ENCODE data around the gene REG4. TPM values are rescaled to one million over a fixed set of nuclear protein-coding genes. Genes with fewer than 3 reads are reported as not detected.

Gene REG4
- total and polyA plus RNA-seq, 2 of the 4 experiments (the other 2 are of a cell fraction): not detected

GRCh38 chr1:119840745-119841144 lies 29.5 kb upstream of the REG4 start:
- Histone ChIP-seq H3K79me1 (ENCODE audit: low read depth in 1 of 2, low read length in 2 of 2) (no peaks in the 10 kb centered on the region), H2BK20ac (ENCODE audit: low read depth, low read length) (no peak overlapping the region), H3K27me3 (ENCODE audit: control insufficient read depth, insufficient read depth, low read length) (peaks cover 7% of the 10 kb centered on the region), H3K36me3 (ENCODE audit: control insufficient read depth, insufficient read depth, low read length) (no peaks in the 10 kb centered on the region), H3K4me3 (ENCODE audit: insufficient read depth, low read depth, low read length) (no peak overlapping the region), H3K27ac (ENCODE audit: insufficient read depth, low read length) (no peak overlapping the region), H4K5ac (ENCODE audit: low read depth, low read length) (no peak overlapping the region), H2BK120ac (ENCODE audit: low read depth, low read length) (no peak overlapping the region), H2AFZ (replicated peaks; ENCODE audit: low read length, poor library complexity) (no peak overlapping the region), H3K4ac (ENCODE audit: low read depth, low read length) (no peak overlapping the region), H3K14ac (replicated peaks; ENCODE audit: low read depth, low read length) (no peak overlapping the region), H3K4me2 (ENCODE audit: low read depth, low read length) (no peak overlapping the region), H4K8ac (ENCODE audit: low read depth in 2 of 2, low read length in 2 of 2) (no peak overlapping the region), H4K20me1 (ENCODE audit: insufficient read depth, low read length) (no peaks in the 10 kb centered on the region), H3K56ac (ENCODE audit: extremely low read depth, insufficient read depth, low read length) (no peak overlapping the region), H2BK5ac (ENCODE audit: low read depth, low read length, poor library complexity, severe bottlenecking) (no peak overlapping the region), H2AK9ac (replicated peaks; ENCODE audit: low read depth, low read length, poor library complexity) (no peak overlapping the region), H4K91ac (ENCODE audit: insufficient read depth, low read depth, low read length) (no peak overlapping the region), H2BK15ac (ENCODE audit: low read depth, low read length) (no peak overlapping the region), H3K9ac (ENCODE audit: low read depth, low read length) (no peak overlapping the region), H3K23ac (ENCODE audit: low read depth, low read length) (no peak overlapping the region), H3K9me3 (ENCODE audit: control insufficient read depth, insufficient read depth, low read length) (no peaks in the 10 kb centered on the region), H3K4me1 (ENCODE audit: control insufficient read depth, insufficient read depth, low read length) (peaks cover 2% of the 10 kb centered on the region), H3K9me1 (ENCODE audit: insufficient read depth, low read length) (no peaks in the 10 kb centered on the region), H2AK5ac (ENCODE audit: low read depth, low read length) (no peak overlapping the region), H3K18ac (ENCODE audit: low read depth, low read length) (no peak overlapping the region)
- no peak for DNase-seq
- intact Hi-C loops (cut with micrococcal nuclease): no loop called here
- dilution Hi-C loops (cut with HindIII; ENCODE audit: low sequenced_read_pairs, unreplicated experiment): no loop called here
- TF ChIP-seq CHD1 (IDR thresholded peaks at IDR 0.05; ENCODE audit: low read depth, low read length): no peak
- no peak for TF ChIP-seq BHLHE40 (IDR thresholded peaks at IDR 0.05; ENCODE audit: low read depth, low read length)
- TF ChIP-seq SMC3 (IDR thresholded peaks at IDR 0.05; ENCODE audit: low read depth, low read length): no peak
- no peak for TF ChIP-seq MXI1 (IDR thresholded peaks at IDR 0.05; ENCODE audit: borderline replicate concordance, low read depth, low read length)
- TF ChIP-seq FOS (IDR thresholded peaks at IDR 0.05; ENCODE audit: low read depth, low read length): no peak
- no peak for TF ChIP-seq MAZ (IDR thresholded peaks at IDR 0.05; ENCODE audit: borderline replicate concordance, low read depth, low read length)
- no peak for TF ChIP-seq RCOR1 (IDR thresholded peaks at IDR 0.05; ENCODE audit: insufficient replicate concordance, low read length)
- BruUV-seq (replicated peaks): no TSS peak
- ATAC-seq (ENCODE audit: low read depth): no peak
- in situ Hi-C loops (cut with MboI; ENCODE audit: low sequenced_read_pairs): no loop called here
- ChIA-PET POLR2A (ENCODE audit: unreplicated experiment) (no interaction called here), CTCF (interaction anchor here (0.6 kb wide), 1 partner anchor 27 kb away, joined by 4 read pairs; no protein-coding TSS in a partner anchor)
- no CpG with 5 or more reads among the region's 1 CpG for WGBS, 2 experiments (ENCODE audit: extremely low coverage in 2 of 2, insufficient read length in 1 of 2)
